ENCODE data around the gene STAB1. TPM values are rescaled to one million over a fixed set of nuclear protein-coding genes. Genes with fewer than 3 reads are reported as not detected.

The STAB1 gene
- total RNA-seq, 1 donor from 2014 or later, result not detected

GRCh38 chr3:52555056-52555455, 59.9 kb downstream of the STAB1 start:
- Mint-ChIP-seq H3K4me1 (peaks cover 4% of the 10 kb centered on the region), H3K36me3 (peaks cover 28% of the 10 kb centered on the region), H3K27ac (no peak overlapping the region), H3K27me3 (ENCODE audit: insufficient read depth, low read depth) (no peaks in the 10 kb centered on the region), H3K4me3 (no peak overlapping the region), H3K9me3 (no peaks in the 10 kb centered on the region)
- peaks cover 4% of the 10 kb centered on the region for H3F3A ChIP-seq (ENCODE audit: low read depth)
- DNase-seq (ENCODE audit: low spot score), result no peak
- no peak overlapping the region for H3K4me2 ChIP-seq
- no peaks in the 10 kb centered on the region for H3K36me3 ChIP-seq
- no peaks in the 10 kb centered on the region for H3K4me1 ChIP-seq
- H2AFZ ChIP-seq (replicated peaks), result no peak overlapping the region
- H3K9ac ChIP-seq, result no peak overlapping the region
- no peaks in the 10 kb centered on the region for H3K27me3 ChIP-seq
- H3K9me3 ChIP-seq (ENCODE audit: low read depth), result no peaks in the 10 kb centered on the region
- H3K79me2 ChIP-seq (ENCODE audit: low read depth), result no peaks in the 10 kb centered on the region
- no peak overlapping the region for H3K4me3 ChIP-seq
- TF ChIP-seq CTCF (IDR thresholded peaks at IDR 0.05), result no peak
- no peak for TF ChIP-seq EZH2phosphoT487 (IDR thresholded peaks at IDR 0.05)
- no peak for TF ChIP-seq EZH2 (IDR thresholded peaks at IDR 0.05)
- no peak overlapping the region for H3K27ac ChIP-seq
- peaks cover 5% of the 10 kb centered on the region for H4K20me1 ChIP-seq (ENCODE audit: low read depth)

- no peak overlapping the region for H3K4me3 ChIP-seq
- Mint-ChIP-seq H3K4me3 (no peak overlapping the region), H3K9me3 (no peaks in the 10 kb centered on the region), H3K4me1 (peaks cover 4% of the 10 kb centered on the region), H3K27me3 (ENCODE audit: insufficient read depth, low read depth) (no peaks in the 10 kb centered on the region), H3K27ac (no peak overlapping the region), H3K36me3 (peaks cover 30% of the 10 kb centered on the region)
- no peaks in the 10 kb centered on the region for H3K9me3 ChIP-seq (ENCODE audit: low read depth)
- no peak overlapping the region for H3K27ac ChIP-seq
- no peak overlapping the region for H3K4me2 ChIP-seq
- DNase-seq (ENCODE audit: low spot score), result no peak
- peaks cover 4% of the 10 kb centered on the region for H3F3A ChIP-seq (ENCODE audit: low read depth)
- H3K79me2 ChIP-seq (ENCODE audit: low read depth), result no peaks in the 10 kb centered on the region
- peaks cover 11% of the 10 kb centered on the region for H3K36me3 ChIP-seq
- peaks cover 5% of the 10 kb centered on the region for H4K20me1 ChIP-seq (ENCODE audit: low read depth)
- no peak for TF ChIP-seq EZH2 (IDR thresholded peaks at IDR 0.05)
- TF ChIP-seq CTCF (IDR thresholded peaks at IDR 0.05), result no peak
- no peak for TF ChIP-seq EZH2phosphoT487 (IDR thresholded peaks at IDR 0.05)
- H3K9ac ChIP-seq, result no peak overlapping the region
- no peak overlapping the region for H2AFZ ChIP-seq (replicated peaks)
- H3K4me1 ChIP-seq, result no peaks in the 10 kb centered on the region
- no peaks in the 10 kb centered on the region for H3K27me3 ChIP-seq
Observed at GRCh38 chr3:52557011-52557960, 62.1 kb downstream of the STAB1 start.

- DNase-seq (ENCODE audit: low spot score), result no peak
- no peak overlapping the region for H2AFZ ChIP-seq (replicated peaks)
- Mint-ChIP-seq H3K36me3 (peaks cover 37% of the 10 kb centered on the region), H3K27ac (no peak overlapping the region), H3K4me1 (peaks cover 4% of the 10 kb centered on the region), H3K4me3 (no peak overlapping the region), H3K27me3 (ENCODE audit: insufficient read depth, low read depth) (no peaks in the 10 kb centered on the region), H3K9me3 (no peaks in the 10 kb centered on the region)
- H3F3A ChIP-seq (ENCODE audit: low read depth), result peaks cover 4% of the 10 kb centered on the region
- no peak overlapping the region for H3K27ac ChIP-seq
- TF ChIP-seq CTCF (IDR thresholded peaks at IDR 0.05) (no peak), EZH2 (IDR thresholded peaks at IDR 0.05) (no peak), EZH2phosphoT487 (IDR thresholded peaks at IDR 0.05) (no peak)
- H3K79me2 ChIP-seq (ENCODE audit: low read depth), result no peaks in the 10 kb centered on the region
- no peak overlapping the region for H3K9ac ChIP-seq
- H3K36me3 ChIP-seq, result peaks cover 14% of the 10 kb centered on the region
- no peaks in the 10 kb centered on the region for H3K27me3 ChIP-seq
- H3K9me3 ChIP-seq (ENCODE audit: low read depth), result no peaks in the 10 kb centered on the region
- H3K4me1 ChIP-seq, result no peaks in the 10 kb centered on the region
- no peak overlapping the region for H3K4me3 ChIP-seq
- H3K4me2 ChIP-seq, result no peak overlapping the region
- H4K20me1 ChIP-seq (ENCODE audit: low read depth), result peaks cover 5% of the 10 kb centered on the region
Observed at GRCh38 chr3:52558436-52558835, 63.3 kb downstream of the STAB1 start.

Data from neural progenitor cell (in vitro differentiated cells).